Astrocyte (in vitro differentiated cells and primary cell): Measurements from ENCODE around the gene PLG. TPM values are rescaled to one million over a fixed set of nuclear protein-coding genes. Genes with fewer than 3 reads are reported as not detected.

Experiments used
- DNase-seq: peaks from one replicate; pipeline ENCODE4 v3.0.0-alpha.2; 2010; ENCODE audit warnings: low read depth
- FAIRE-seq: peaks from 2 replicates; lab custom pipeline; 2011; peaks lifted over from hg19 to GRCh38; lab: Jason Lieb, UNC
- H2AFZ ChIP-seq: 2 replicates; pipeline ENCODE4 v1.6.0; 2012; ENCODE audit warnings: low read depth, low read length, inconsistent platforms
- H3K27ac ChIP-seq: 2 replicates; pipeline ENCODE4 v1.5.1; 2011; ENCODE audit warnings: low read depth, low read length, inconsistent platforms
- H3K27me3 ChIP-seq: 2 replicates; pipeline ENCODE4 v1.6.0; 2011; ENCODE audit warnings: low read length, inconsistent platforms; ENCODE audit not compliant: insufficient read depth
- H3K36me3 ChIP-seq: 2 replicates; pipeline ENCODE4 v1.5.1; 2011; ENCODE audit warnings: low read length, inconsistent platforms; ENCODE audit not compliant: insufficient read depth
- H3K4me1 ChIP-seq: 2 replicates; pipeline ENCODE4 v1.5.1; 2011; ENCODE audit warnings: low read length, inconsistent platforms; ENCODE audit not compliant: insufficient read depth
- H3K4me2 ChIP-seq: 2 replicates; pipeline ENCODE4 v1.6.0; 2012; ENCODE audit warnings: low read length, inconsistent platforms
- H3K4me3 ChIP-seq: 2 replicates; pipeline ENCODE4 v1.5.1; 2011; ENCODE audit warnings: low read depth, mild to moderate bottlenecking, low read length, inconsistent platforms; ENCODE audit not compliant: insufficient read depth
- H3K79me2 ChIP-seq: 2 replicates; pipeline ENCODE4 v1.6.0; 2012; ENCODE audit warnings: mild to moderate bottlenecking, low read length, inconsistent platforms; ENCODE audit not compliant: insufficient read depth
- H3K9ac ChIP-seq: 2 replicates; pipeline ENCODE4 v1.6.0; 2012; ENCODE audit warnings: mild to moderate bottlenecking, low read length, inconsistent platforms
- H3K9me3 ChIP-seq: 2 replicates; pipeline ENCODE4 v1.5.1; 2012; ENCODE audit warnings: low read depth, mild to moderate bottlenecking, low read length, inconsistent platforms; ENCODE audit not compliant: insufficient read depth
- H4K20me1 ChIP-seq: 2 replicates; pipeline ENCODE4 v1.6.0; 2012; ENCODE audit warnings: low read length, inconsistent platforms; ENCODE audit not compliant: insufficient read depth
- H3K27ac Mint-ChIP-seq: one replicate; pipeline ENCODE4 v1.8.0; 2021; ENCODE audit warnings: mild to moderate bottlenecking, mixed read lengths; ENCODE audit not compliant: unreplicated experiment
- H3K27me3 Mint-ChIP-seq: one replicate; pipeline ENCODE4 v1.8.0; 2021; ENCODE audit warnings: low read depth, mixed read lengths; ENCODE audit not compliant: unreplicated experiment
- H3K36me3 Mint-ChIP-seq: one replicate; pipeline ENCODE4 v1.8.0; 2021; ENCODE audit warnings: low read depth, mixed read lengths; ENCODE audit not compliant: unreplicated experiment
- H3K4me1 Mint-ChIP-seq: one replicate; pipeline ENCODE4 v1.8.0; 2021; ENCODE audit warnings: low read depth, mixed read lengths; ENCODE audit not compliant: unreplicated experiment
- H3K4me3 Mint-ChIP-seq: one replicate; pipeline ENCODE4 v1.8.0; 2021; ENCODE audit warnings: mild to moderate bottlenecking, moderate library complexity, mixed read lengths; ENCODE audit not compliant: unreplicated experiment
- H3K9me3 Mint-ChIP-seq: one replicate; pipeline ENCODE4 v1.8.0; 2021; ENCODE audit warnings: mild to moderate bottlenecking, mixed read lengths; ENCODE audit not compliant: unreplicated experiment
- EZH2 ChIP-seq: IDR thresholded peaks from 2 replicates; pipeline ENCODE4 v1.6.1; 2012; ENCODE audit warnings: mild to moderate bottlenecking, low read length, inconsistent platforms; ENCODE audit not compliant: insufficient read depth
- total RNA-seq: library from RNA; stranded (reverse); gene quantifications from 2 replicates; pipeline ENCODE4 v1.2.1, GENCODE V29; 2021
- TF ChIP-seq, protein P1 (sequence below): IDR thresholded peaks from 2 replicates; pipeline ENCODE4 v1.5.1; 2011; ENCODE audit warnings: low read depth, mild to moderate bottlenecking, inconsistent platforms, low read length, moderate library complexity; ENCODE audit not compliant: insufficient read depth

Gene PLG
- total RNA-seq, 1 donor from 2014 or later, result 0.16 TPM

DNA sequence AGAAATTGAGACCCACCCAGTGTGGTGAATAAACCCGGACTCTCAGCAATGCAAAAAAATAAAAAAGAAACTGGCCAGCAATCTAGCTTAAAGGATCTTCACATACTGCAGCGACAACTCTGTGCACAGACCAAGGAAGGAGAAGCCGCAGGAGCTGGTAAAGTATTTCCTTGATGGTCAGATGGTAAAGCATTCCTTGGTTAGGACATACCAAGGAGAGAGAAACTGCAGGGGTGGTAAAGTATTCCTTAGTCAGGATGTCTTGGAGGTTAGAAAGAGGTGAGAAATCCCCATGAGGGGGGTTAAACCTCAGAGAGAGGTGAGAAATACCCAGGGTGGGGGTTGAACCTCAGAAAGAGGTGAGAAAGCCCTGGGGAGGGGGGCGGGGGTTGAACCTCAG, 86.8 kb downstream of the PLG start:
- Histone ChIP-seq H3K27me3 (no peaks in the 10 kb centered on the region), H3K36me3 (no peaks in the 10 kb centered on the region), H2AFZ (no peak overlapping the region), H3K4me3 (no peak overlapping the region), H3K9me3 (no peaks in the 10 kb centered on the region), H3K4me2 (no peak overlapping the region), H3K9ac (no peak overlapping the region), H4K20me1 (no peaks in the 10 kb centered on the region), H3K4me1 (no peaks in the 10 kb centered on the region), H3K27ac (no peak overlapping the region), H3K79me2 (no peaks in the 10 kb centered on the region)
- TF ChIP-seq EZH2, result no peak
- TF ChIP-seq, protein P1, sequence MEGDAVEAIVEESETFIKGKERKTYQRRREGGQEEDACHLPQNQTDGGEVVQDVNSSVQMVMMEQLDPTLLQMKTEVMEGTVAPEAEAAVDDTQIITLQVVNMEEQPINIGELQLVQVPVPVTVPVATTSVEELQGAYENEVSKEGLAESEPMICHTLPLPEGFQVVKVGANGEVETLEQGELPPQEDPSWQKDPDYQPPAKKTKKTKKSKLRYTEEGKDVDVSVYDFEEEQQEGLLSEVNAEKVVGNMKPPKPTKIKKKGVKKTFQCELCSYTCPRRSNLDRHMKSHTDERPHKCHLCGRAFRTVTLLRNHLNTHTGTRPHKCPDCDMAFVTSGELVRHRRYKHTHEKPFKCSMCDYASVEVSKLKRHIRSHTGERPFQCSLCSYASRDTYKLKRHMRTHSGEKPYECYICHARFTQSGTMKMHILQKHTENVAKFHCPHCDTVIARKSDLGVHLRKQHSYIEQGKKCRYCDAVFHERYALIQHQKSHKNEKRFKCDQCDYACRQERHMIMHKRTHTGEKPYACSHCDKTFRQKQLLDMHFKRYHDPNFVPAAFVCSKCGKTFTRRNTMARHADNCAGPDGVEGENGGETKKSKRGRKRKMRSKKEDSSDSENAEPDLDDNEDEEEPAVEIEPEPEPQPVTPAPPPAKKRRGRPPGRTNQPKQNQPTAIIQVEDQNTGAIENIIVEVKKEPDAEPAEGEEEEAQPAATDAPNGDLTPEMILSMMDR, result no peak
- no peak overlapping the region for H3K4me3 Mint-ChIP-seq
- no peaks in the 10 kb centered on the region for H3K27me3 Mint-ChIP-seq
- H3K36me3 Mint-ChIP-seq, result no peaks in the 10 kb centered on the region
- FAIRE-seq (no peak), DNase-seq (no peak)
- no peaks in the 10 kb centered on the region for H3K4me1 Mint-ChIP-seq
- peaks cover 2% of the 10 kb centered on the region for H3K9me3 Mint-ChIP-seq
- H3K27ac Mint-ChIP-seq, result peak overlapping the region; percentile 34

DNA sequence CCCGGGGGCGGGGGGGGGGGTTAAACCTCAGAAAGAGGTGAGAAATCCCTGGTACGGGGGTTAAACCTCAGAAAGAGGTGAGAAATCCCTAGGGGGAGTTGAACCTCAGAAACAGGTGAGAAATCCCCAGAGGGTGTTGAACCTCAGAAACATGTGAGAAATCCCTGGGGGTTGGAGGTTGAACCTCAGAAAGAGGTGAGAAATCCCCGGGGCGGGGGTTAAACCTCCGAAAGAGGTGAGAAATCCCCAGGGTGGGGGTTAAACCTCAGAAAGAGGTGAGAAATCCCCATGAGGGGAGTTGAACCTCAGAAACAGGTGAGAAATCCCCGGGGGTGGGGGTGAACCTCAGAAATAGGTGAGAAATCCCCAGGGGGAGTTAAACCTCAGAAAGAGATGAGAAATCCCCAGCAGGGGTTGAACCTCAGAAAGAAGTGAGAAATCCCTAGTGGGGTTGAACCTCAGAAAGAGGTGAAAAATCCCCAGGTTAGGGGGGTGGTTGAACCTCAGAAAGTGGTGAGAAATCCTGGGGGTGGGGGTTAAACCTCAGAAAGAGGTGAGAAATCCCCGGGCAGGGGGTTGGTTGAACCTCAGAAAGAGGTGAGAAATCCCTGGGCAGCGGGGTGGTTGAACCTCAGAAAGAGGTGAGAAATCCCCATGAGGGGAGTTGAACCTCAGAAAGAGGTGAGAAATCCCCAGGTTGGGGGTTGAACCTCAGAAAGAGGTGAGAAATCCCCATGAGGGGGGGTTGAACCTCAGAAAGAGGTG, 87.4 kb downstream of the PLG start:
- Histone ChIP-seq H3K79me2 (no peaks in the 10 kb centered on the region), H3K27ac (no peak overlapping the region), H3K9ac (no peak overlapping the region), H3K27me3 (no peaks in the 10 kb centered on the region), H3K4me3 (no peak overlapping the region), H3K4me1 (no peaks in the 10 kb centered on the region), H3K9me3 (no peaks in the 10 kb centered on the region), H3K36me3 (no peaks in the 10 kb centered on the region), H4K20me1 (no peaks in the 10 kb centered on the region), H3K4me2 (no peak overlapping the region), H2AFZ (no peak overlapping the region)
- Mint-ChIP-seq H3K4me1 (no peaks in the 10 kb centered on the region), H3K27me3 (no peaks in the 10 kb centered on the region), H3K4me3 (no peak overlapping the region), H3K9me3 (peaks cover 2% of the 10 kb centered on the region), H3K27ac (no peak overlapping the region), H3K36me3 (no peaks in the 10 kb centered on the region)
- TF ChIP-seq, protein P1, result no peak
- TF ChIP-seq EZH2, result no peak
- FAIRE-seq (no peak), DNase-seq (no peak)
